ENCODE results near the gene EFCC1. TPM values are rescaled to one million over a fixed set of nuclear protein-coding genes. Genes with fewer than 3 reads are reported as not detected.

The EFCC1 gene
- 0.03 TPM in 1 of 5 replicates, not detected in the others for total RNA-seq (2022; extraction: Qiagen RNA extraction)

GRCh38 chr3:129001101-129001805 is at the start of gene EFCC1:
EFCC1 (plus strand) TSS chr3:129001304; CDS start chr3:129001629, 325 bp downstream.

GRCh38 chr3:128993461-128994172 is 7.5 kb upstream of the EFCC1 start, which contains the start of gene CFAP92:
CFAP92 (minus strand) TSS chr3:128994076; CDS start chr3:128993304, 772 bp downstream.

GRCh38 chr3:129060276-129061022 is 59.3 kb downstream of the EFCC1 start, which contains the start of gene GP9:
GP9 (plus strand) TSS chr3:129060779; CDS start chr3:129061740, 961 bp downstream.

Other genes starting within 250 kb of the EFCC1 start
- 22.8 to 28.9 TPM (median 24.2 TPM) in 5 replicates for gene ACAD9, start 121.7 kb upstream of the EFCC1 start, total RNA-seq (2022; extraction: Qiagen RNA extraction)
- not detected in 5 replicates for gene CFAP92, start 7.2 kb upstream of the EFCC1 start, total RNA-seq (2022; extraction: Qiagen RNA extraction)
- not detected in 5 replicates for gene GP9, start 59.5 kb downstream of the EFCC1 start, total RNA-seq (2022; extraction: Qiagen RNA extraction)
- gene RAB43, start 120.5 kb downstream of the EFCC1 start, total RNA-seq (2022; extraction: Qiagen RNA extraction): 3.2 to 5.8 TPM (median 4.4 TPM) in 5 replicates
- 21.0 to 22.9 TPM (median 21.7 TPM) in 5 replicates for gene ISY1, start 159.8 kb downstream of the EFCC1 start, total RNA-seq (2022; extraction: Qiagen RNA extraction)
- 341 to 385 TPM (median 346 TPM) in 5 replicates for gene CNBP, start 182.6 kb downstream of the EFCC1 start, total RNA-seq (2022; extraction: Qiagen RNA extraction)
- gene COPG1, start 248.3 kb downstream of the EFCC1 start, total RNA-seq (2022; extraction: Qiagen RNA extraction): 68.6 to 96.1 TPM (median 75.6 TPM) in 5 replicates